AG04450 (cell line): ENCODE results near the gene DIPK2A. TPM values are rescaled to one million over a fixed set of nuclear protein-coding genes. Genes with fewer than 3 reads are reported as not detected.

ENCODE experiments used
- CTCF ChIA-PET: fragments of 300-600, 350-600 bp; formaldehyde crosslinking; extraction: SDS; loops from one replicate; lab custom pipeline; 2022; ENCODE audit warnings: antibody characterized with exemption, inconsistent platforms; lab: Charles Lee
- POLR2A ChIA-PET: fragments of 350-600 bp; formaldehyde crosslinking; extraction: SDS; loops from one replicate; lab custom pipeline; 2021; ENCODE audit warnings: antibody characterized with exemption, inconsistent platforms; lab: Yijun Ruan, JAX
- DNase-seq: peaks from one replicate; pipeline ENCODE4 v3.0.0-alpha.2; 2011; ENCODE audit warnings: low read depth, low spot score
- H3K27ac ChIP-seq: one replicate; pipeline ENCODE4 v1.5.1; 2012; ENCODE audit warnings: low read depth, low read length, control low read depth
- H3K27me3 ChIP-seq: one replicate; pipeline ENCODE4 v1.6.0; 2012; ENCODE audit warnings: low read length; ENCODE audit not compliant: control insufficient read depth, insufficient read depth
- H3K4me3 ChIP-seq: 2 replicates; pipeline ENCODE4 v1.5.1; 2011; ENCODE audit warnings: mild to moderate bottlenecking, low read depth, low read length, control low read depth
- H3K9me3 ChIP-seq: 2 replicates; pipeline ENCODE4 v1.5.1; 2012; ENCODE audit warnings: low read length; ENCODE audit not compliant: control insufficient read depth, insufficient read depth
- polyA minus RNA-seq: library from RNA; depleted of rRNA, polyadenylated mRNA; stranded (reverse); fragments of >200 nt; gene quantifications from 2 replicates; pipeline ENCODE4 v1.2.3, GENCODE V29; 2011; rRNA and poly(A)+ RNA removed
- polyA plus RNA-seq: library from polyadenylated mRNA; depleted of rRNA; stranded (reverse); fragments of >200 nt; gene quantifications from 2 replicates; pipeline ENCODE4 v1.2.3, GENCODE V29; 2011; rRNA removed
- TF ChIP-seq, protein P1 (sequence below): IDR thresholded peaks from 2 replicates; pipeline ENCODE4 v1.5.1; 2011; ENCODE audit warnings: low read depth, low read length, control low read depth, inconsistent platforms

DIPK2A gene, protein sequence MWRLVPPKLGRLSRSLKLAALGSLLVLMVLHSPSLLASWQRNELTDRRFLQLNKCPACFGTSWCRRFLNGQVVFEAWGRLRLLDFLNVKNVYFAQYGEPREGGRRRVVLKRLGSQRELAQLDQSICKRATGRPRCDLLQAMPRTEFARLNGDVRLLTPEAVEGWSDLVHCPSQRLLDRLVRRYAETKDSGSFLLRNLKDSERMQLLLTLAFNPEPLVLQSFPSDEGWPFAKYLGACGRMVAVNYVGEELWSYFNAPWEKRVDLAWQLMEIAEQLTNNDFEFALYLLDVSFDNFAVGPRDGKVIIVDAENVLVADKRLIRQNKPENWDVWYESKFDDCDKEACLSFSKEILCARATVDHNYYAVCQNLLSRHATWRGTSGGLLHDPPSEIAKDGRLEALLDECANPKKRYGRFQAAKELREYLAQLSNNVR
- polyA plus RNA-seq (8.9 and 13.1 TPM in 2 replicates), polyA minus RNA-seq (10.2 and 16.2 TPM in 2 replicates)

- peak within 1 kb of the TSS; percentile 95 for H3K27ac ChIP-seq
- peak within 1 kb of the TSS; percentile 94 for H3K4me3 ChIP-seq
- TF ChIP-seq, protein P1, sequence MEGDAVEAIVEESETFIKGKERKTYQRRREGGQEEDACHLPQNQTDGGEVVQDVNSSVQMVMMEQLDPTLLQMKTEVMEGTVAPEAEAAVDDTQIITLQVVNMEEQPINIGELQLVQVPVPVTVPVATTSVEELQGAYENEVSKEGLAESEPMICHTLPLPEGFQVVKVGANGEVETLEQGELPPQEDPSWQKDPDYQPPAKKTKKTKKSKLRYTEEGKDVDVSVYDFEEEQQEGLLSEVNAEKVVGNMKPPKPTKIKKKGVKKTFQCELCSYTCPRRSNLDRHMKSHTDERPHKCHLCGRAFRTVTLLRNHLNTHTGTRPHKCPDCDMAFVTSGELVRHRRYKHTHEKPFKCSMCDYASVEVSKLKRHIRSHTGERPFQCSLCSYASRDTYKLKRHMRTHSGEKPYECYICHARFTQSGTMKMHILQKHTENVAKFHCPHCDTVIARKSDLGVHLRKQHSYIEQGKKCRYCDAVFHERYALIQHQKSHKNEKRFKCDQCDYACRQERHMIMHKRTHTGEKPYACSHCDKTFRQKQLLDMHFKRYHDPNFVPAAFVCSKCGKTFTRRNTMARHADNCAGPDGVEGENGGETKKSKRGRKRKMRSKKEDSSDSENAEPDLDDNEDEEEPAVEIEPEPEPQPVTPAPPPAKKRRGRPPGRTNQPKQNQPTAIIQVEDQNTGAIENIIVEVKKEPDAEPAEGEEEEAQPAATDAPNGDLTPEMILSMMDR = no peak
- no peaks in the 10 kb centered on the region for H3K27me3 ChIP-seq
- peak; percentile 85 for DNase-seq
- no peaks in the 10 kb centered on the region; the same call in 1 of the 2 replicates for H3K9me3 ChIP-seq
- ChIA-PET CTCF (interaction anchor here (0.6 to 2.5 kb wide), 11 partner anchors 9 to 799 kb away, joined by 3 to 10 read pairs (median 3); no protein-coding TSS in a partner anchor), POLR2A (interaction anchor here (0.6 to 2.0 kb wide), 19 partner anchors 9 to 970 kb away, joined by 3 to 17 read pairs (median 3); partner anchors contain the start of gene U2SURP)
These were observed at the start of gene DIPK2A for GRCh38 chr3:143971359-143972154. Gene DIPK2A, plus strand, starts transcription at chr3:143971823. Its CDS starts 510 bp downstream, at chr3:143972333.

- TF ChIP-seq, protein P1 = no peak
- Histone ChIP-seq H3K9me3 (no peaks in the 10 kb centered on the region), H3K27me3 (no peaks in the 10 kb centered on the region), H3K27ac (no peak overlapping the region), H3K4me3 (no peak overlapping the region)
- POLR2A ChIA-PET = no interaction called here
- DNase-seq = no peak
- CTCF ChIA-PET = no interaction called here
These were observed 46.9 kb upstream of the DIPK2A start for GRCh38 chr3:143924522-143925285.

- H3K27ac ChIP-seq = no peak overlapping the region
- ChIA-PET POLR2A (interaction anchor here (0.5 kb wide), 1 partner anchor 296 kb away, joined by 3 read pairs; no protein-coding TSS in a partner anchor), CTCF (no interaction called here)
- no peak for DNase-seq
- no peaks in the 10 kb centered on the region for H3K27me3 ChIP-seq
- H3K4me3 ChIP-seq = no peak overlapping the region
- TF ChIP-seq, protein P1 = no peak
- H3K9me3 ChIP-seq = no peaks in the 10 kb centered on the region
These were observed 43.6 kb upstream of the DIPK2A start for GRCh38 chr3:143928056-143928455.

GRCh38 chr3:143928541-143929255 lies 42.9 kb upstream of the DIPK2A start:
- CTCF ChIA-PET = no interaction called here
- POLR2A ChIA-PET = interaction anchor here (0.5 kb wide), 1 partner anchor 296 kb away, joined by 3 read pairs; no protein-coding TSS in a partner anchor
- no peak overlapping the region for H3K27ac ChIP-seq
- DNase-seq = no peak
- H3K9me3 ChIP-seq = no peaks in the 10 kb centered on the region
- H3K4me3 ChIP-seq = no peak overlapping the region
- TF ChIP-seq, protein P1 = no peak
- no peaks in the 10 kb centered on the region for H3K27me3 ChIP-seq
